ENCODE data around the gene BOK.
"Not testable (repeated sequence)": the region's sequence is repeated elsewhere in the genome, so short reads cannot be mapped to it uniquely, and the experiment has no call there.

The BOK gene

GRCh38 chr2:241582328-241582727, 23.8 kb downstream of the BOK start:
- H3K36me3 ChIP-seq (ENCODE audit: insufficient read depth, low read length) = peaks cover 50% of the 10 kb centered on the region
- H3K4me1 ChIP-seq (ENCODE audit: control insufficient read depth, insufficient read depth, low read length) = no peaks in the 10 kb centered on the region
- H3K4me3 ChIP-seq (ENCODE audit: low read length) = no peak overlapping the region
- H3K27me3 ChIP-seq (ENCODE audit: control insufficient read depth, insufficient read depth, low read length) = no peaks in the 10 kb centered on the region
- peaks cover 17% of the 10 kb centered on the region for H3K9me3 ChIP-seq (replicated peaks; ENCODE audit: low read length)
- H3K4me2 ChIP-seq (ENCODE audit: low read length) = no peak overlapping the region
- H3K9ac ChIP-seq (ENCODE audit: low read depth, low read length) = no peak overlapping the region

- no peak overlapping the region for H3K9ac ChIP-seq (ENCODE audit: low read depth, low read length)
- H3K4me2 ChIP-seq (ENCODE audit: low read length) = no peak overlapping the region
- H3K4me1 ChIP-seq (ENCODE audit: control insufficient read depth, insufficient read depth, low read length) = no peaks in the 10 kb centered on the region
- peaks cover 18% of the 10 kb centered on the region for H3K9me3 ChIP-seq (replicated peaks; ENCODE audit: low read length)
- H3K4me3 ChIP-seq (ENCODE audit: low read length) = no peak overlapping the region
- peaks cover 51% of the 10 kb centered on the region for H3K36me3 ChIP-seq (ENCODE audit: insufficient read depth, low read length)
- no peaks in the 10 kb centered on the region for H3K27me3 ChIP-seq (ENCODE audit: control insufficient read depth, insufficient read depth, low read length)
Measured at GRCh38 chr2:241582806-241583205, 24.3 kb downstream of the BOK start.

GRCh38 chr2:241584436-241584835, 25.9 kb downstream of the BOK start:
- Histone ChIP-seq H3K9me3 (replicated peaks; ENCODE audit: low read length) (peaks cover 18% of the 10 kb centered on the region), H3K4me3 (ENCODE audit: low read length) (no peak overlapping the region), H3K36me3 (ENCODE audit: insufficient read depth, low read length) (peaks cover 57% of the 10 kb centered on the region), H3K9ac (ENCODE audit: low read depth, low read length) (no peak overlapping the region), H3K4me1 (ENCODE audit: control insufficient read depth, insufficient read depth, low read length) (no peaks in the 10 kb centered on the region), H3K4me2 (ENCODE audit: low read length) (no peak overlapping the region), H3K27me3 (ENCODE audit: control insufficient read depth, insufficient read depth, low read length) (no peaks in the 10 kb centered on the region)

GRCh38 chr2:241586564-241587264, 28.2 kb downstream of the BOK start:
- Histone ChIP-seq H3K4me2 (ENCODE audit: low read length) (no peak overlapping the region), H3K9ac (ENCODE audit: low read depth, low read length) (no peak overlapping the region), H3K9me3 (replicated peaks; ENCODE audit: low read length) (peaks cover 18% of the 10 kb centered on the region), H3K36me3 (ENCODE audit: insufficient read depth, low read length) (peaks cover 56% of the 10 kb centered on the region), H3K27me3 (ENCODE audit: control insufficient read depth, insufficient read depth, low read length) (no peaks in the 10 kb centered on the region), H3K4me1 (ENCODE audit: control insufficient read depth, insufficient read depth, low read length) (no peaks in the 10 kb centered on the region), H3K4me3 (ENCODE audit: low read length) (no peak overlapping the region)

GRCh38 chr2:241589863-241590262, 31.3 kb downstream of the BOK start:
- peaks cover 38% of the 10 kb centered on the region for H3K36me3 ChIP-seq (ENCODE audit: insufficient read depth, low read length)
- not testable (repeated sequence) for H3K4me3 ChIP-seq (ENCODE audit: low read length); H3K9ac ChIP-seq (ENCODE audit: low read depth, low read length); H3K27me3 ChIP-seq (ENCODE audit: control insufficient read depth, insufficient read depth, low read length); H3K4me2 ChIP-seq (ENCODE audit: low read length); H3K4me1 ChIP-seq (ENCODE audit: control insufficient read depth, insufficient read depth, low read length)
- peaks cover 18% of the 10 kb centered on the region for H3K9me3 ChIP-seq (replicated peaks; ENCODE audit: low read length)

- H3K4me3 ChIP-seq (ENCODE audit: low read length); H3K9ac ChIP-seq (ENCODE audit: low read depth, low read length); H3K4me1 ChIP-seq (ENCODE audit: control insufficient read depth, insufficient read depth, low read length); H3K27me3 ChIP-seq (ENCODE audit: control insufficient read depth, insufficient read depth, low read length); H3K4me2 ChIP-seq (ENCODE audit: low read length): not testable (repeated sequence)
- peaks cover 34% of the 10 kb centered on the region for H3K36me3 ChIP-seq (ENCODE audit: insufficient read depth, low read length)
- peaks cover 14% of the 10 kb centered on the region for H3K9me3 ChIP-seq (replicated peaks; ENCODE audit: low read length)
Measured at GRCh38 chr2:241590496-241591455, 32.2 kb downstream of the BOK start.

GRCh38 chr2:241592126-241592845, 33.7 kb downstream of the BOK start:
- Histone ChIP-seq H3K9ac (ENCODE audit: low read depth, low read length) (no peak overlapping the region), H3K36me3 (ENCODE audit: insufficient read depth, low read length) (peaks cover 28% of the 10 kb centered on the region), H3K4me3 (ENCODE audit: low read length) (no peak overlapping the region), H3K4me2 (ENCODE audit: low read length) (no peak overlapping the region), H3K4me1 (ENCODE audit: control insufficient read depth, insufficient read depth, low read length) (peaks cover 6% of the 10 kb centered on the region), H3K9me3 (replicated peaks; ENCODE audit: low read length) (peaks cover 2% of the 10 kb centered on the region), H3K27me3 (ENCODE audit: control insufficient read depth, insufficient read depth, low read length) (no peaks in the 10 kb centered on the region)

GRCh38 chr2:241593271-241593670, 34.7 kb downstream of the BOK start:
- no peak overlapping the region for H3K4me2 ChIP-seq (ENCODE audit: low read length)
- no peaks in the 10 kb centered on the region for H3K9me3 ChIP-seq (replicated peaks; ENCODE audit: low read length)
- peaks cover 28% of the 10 kb centered on the region for H3K36me3 ChIP-seq (ENCODE audit: insufficient read depth, low read length)

DNA sequence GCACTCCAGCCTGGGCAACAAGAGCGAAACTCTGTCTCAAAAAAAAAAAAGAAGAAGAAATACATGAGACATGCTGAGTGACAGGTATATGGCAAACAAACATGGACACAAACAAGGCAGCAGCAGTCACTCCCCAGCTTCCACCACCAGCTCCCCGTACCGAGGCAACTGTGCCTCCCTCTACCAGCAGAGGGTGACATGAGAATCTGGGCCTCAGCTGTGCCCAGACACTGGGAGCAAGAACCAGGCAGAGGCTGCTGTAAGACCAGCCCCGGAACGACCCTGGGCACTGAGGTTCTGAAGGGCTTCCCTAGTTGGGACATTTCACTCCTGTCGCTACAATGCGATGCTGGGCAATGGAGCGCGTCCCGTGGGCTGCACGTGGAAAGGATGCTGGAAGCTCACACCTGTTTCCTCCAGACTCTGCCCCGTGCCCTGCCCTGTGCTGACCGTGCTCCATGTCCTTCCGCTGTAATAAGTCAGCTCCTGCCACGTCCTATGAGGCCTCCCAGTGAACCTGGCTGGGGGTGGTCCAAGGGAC, 37.1 kb downstream of the BOK start:
- Histone ChIP-seq H3K36me3 (ENCODE audit: insufficient read depth, low read length) (peaks cover 36% of the 10 kb centered on the region), H3K9me3 (replicated peaks; ENCODE audit: low read length) (no peaks in the 10 kb centered on the region), H3K4me3 (ENCODE audit: low read length) (no peak overlapping the region), H3K4me1 (ENCODE audit: control insufficient read depth, insufficient read depth, low read length) (peaks cover 10% of the 10 kb centered on the region), H3K27me3 (ENCODE audit: control insufficient read depth, insufficient read depth, low read length) (no peaks in the 10 kb centered on the region), H3K4me2 (ENCODE audit: low read length) (no peak overlapping the region), H3K9ac (ENCODE audit: low read depth, low read length) (no peak overlapping the region)

More at GRCh38 chr2:241593271-241593670, 34.7 kb downstream of the BOK start:
- H3K4me1 ChIP-seq (ENCODE audit: control insufficient read depth, insufficient read depth, low read length) = peaks cover 10% of the 10 kb centered on the region
- H3K27me3 ChIP-seq (ENCODE audit: control insufficient read depth, insufficient read depth, low read length) = no peaks in the 10 kb centered on the region
- H3K4me3 ChIP-seq (ENCODE audit: low read length) = no peak overlapping the region
- H3K9ac ChIP-seq (ENCODE audit: low read depth, low read length) = no peak overlapping the region

DNA sequence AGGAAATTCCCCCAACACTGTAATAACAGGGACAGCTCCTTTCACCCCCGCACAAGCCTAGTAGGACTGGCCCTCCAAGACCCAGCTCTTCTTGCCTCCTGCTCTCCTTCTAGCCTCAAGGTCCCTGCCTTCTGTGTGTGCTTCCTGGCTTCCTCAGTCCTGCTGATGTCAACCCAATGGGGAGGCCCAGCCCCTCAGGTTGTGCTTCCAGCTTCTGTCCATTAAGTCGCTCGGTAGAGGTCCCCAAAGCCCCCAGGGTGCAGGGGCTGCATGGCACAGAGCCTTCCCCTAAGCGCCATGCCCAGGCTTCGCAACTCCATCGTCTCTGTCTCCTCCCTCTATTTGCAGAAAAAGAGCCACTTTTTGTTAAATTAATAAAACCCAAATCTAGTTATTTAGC, 39.0 kb downstream of the BOK start:
- Histone ChIP-seq H3K9ac (ENCODE audit: low read depth, low read length) (no peak overlapping the region), H3K4me3 (ENCODE audit: low read length) (no peak overlapping the region), H3K27me3 (ENCODE audit: control insufficient read depth, insufficient read depth, low read length) (no peaks in the 10 kb centered on the region), H3K4me1 (ENCODE audit: control insufficient read depth, insufficient read depth, low read length) (peaks cover 10% of the 10 kb centered on the region), H3K36me3 (ENCODE audit: insufficient read depth, low read length) (peaks cover 46% of the 10 kb centered on the region), H3K4me2 (ENCODE audit: low read length) (no peak overlapping the region), H3K9me3 (replicated peaks; ENCODE audit: low read length) (no peaks in the 10 kb centered on the region)

DNA sequence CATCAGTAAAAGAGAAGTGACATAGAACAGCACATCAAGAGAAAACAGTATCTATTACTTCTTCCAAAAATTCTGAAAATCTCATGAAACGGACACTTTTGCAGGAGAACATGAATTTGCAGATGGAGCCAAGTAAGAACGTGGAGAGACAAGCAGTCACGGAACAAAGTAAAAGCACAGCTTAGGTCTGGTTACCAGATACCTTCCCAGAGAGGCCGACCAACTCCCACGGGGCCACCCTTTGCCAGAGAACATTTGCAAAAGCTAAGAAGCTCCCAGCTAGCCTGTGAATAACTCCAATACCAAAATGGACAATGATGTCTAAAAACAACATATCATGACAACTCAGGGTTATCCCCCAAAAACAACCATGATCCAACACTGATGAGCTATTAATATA, 39.5 kb downstream of the BOK start:
- no peak overlapping the region for H3K4me3 ChIP-seq (ENCODE audit: low read length)
- H3K27me3 ChIP-seq (ENCODE audit: control insufficient read depth, insufficient read depth, low read length) = no peaks in the 10 kb centered on the region
- H3K9me3 ChIP-seq (replicated peaks; ENCODE audit: low read length) = no peaks in the 10 kb centered on the region
- peaks cover 10% of the 10 kb centered on the region for H3K4me1 ChIP-seq (ENCODE audit: control insufficient read depth, insufficient read depth, low read length)
- no peak overlapping the region for H3K9ac ChIP-seq (ENCODE audit: low read depth, low read length)
- peaks cover 46% of the 10 kb centered on the region for H3K36me3 ChIP-seq (ENCODE audit: insufficient read depth, low read length)
- H3K4me2 ChIP-seq (ENCODE audit: low read length) = no peak overlapping the region

Data from skeletal muscle satellite cell (primary cell).